Naive thymus-derived CD4-positive, alpha-beta T cell (primary cell): ENCODE measurements around the gene ZNF227. TPM values are rescaled to one million over a fixed set of nuclear protein-coding genes. Genes with fewer than 3 reads are reported as not detected.
"Not testable (repeated sequence)": the region's sequence is repeated elsewhere in the genome, so short reads cannot be mapped to it uniquely, and the experiment has no call there.

ENCODE experiments used
- ATAC-seq: fragments of 150-1000 bp; cut with Tn5 transposase; 2 replicates; pipeline ENCODE4 v1.10.0; 2021; ENCODE audit warnings: mild to moderate bottlenecking, moderate library complexity
- CTCF ChIA-PET: fragments of 350-600 bp; sonication (Branson Sonifier 250); formaldehyde crosslinking; loops from one replicate; lab custom pipeline; 2021; ENCODE audit warnings: antibody characterized with exemption; lab: Charles Lee
- POLR2A ChIA-PET: fragments of 350-600 bp; sonication (Branson Sonifier 250); formaldehyde crosslinking; loops from one replicate; lab custom pipeline; 2021; ENCODE audit warnings: antibody characterized with exemption, inconsistent platforms; lab: Charles Lee
- DNase-seq, 9 donors: peaks; one replicate each; pipeline versions ENCODE4 v3.0.0 to v3.0.0-alpha.2; 2020 to 2022; ENCODE audit warnings: mixed read lengths in 1 of 9
- H3K27ac ChIP-seq: one replicate; pipeline ENCODE4 v1.7.0; 2013; ENCODE audit warnings: mild to moderate bottlenecking, low read depth, low read length, moderate library complexity
- H3K27me3 ChIP-seq, 2 donors: one replicate each; pipeline ENCODE4 v1.7.0; 2013; ENCODE audit warnings: low read length in 2 of 2, mild to moderate bottlenecking in 2 of 2, moderate library complexity in 2 of 2; ENCODE audit not compliant: control insufficient read depth in 2 of 2, insufficient read depth in 2 of 2
- H3K36me3 ChIP-seq, 3 experiments: 1 replicate in 2 of 3; 2 replicates in 1 of 3; pipeline ENCODE4 v1.7.0; 2013; ENCODE audit warnings: low read length in 3 of 3, mild to moderate bottlenecking in 3 of 3, moderate library complexity in 1 of 3; ENCODE audit not compliant: insufficient read depth in 3 of 3, control insufficient read depth in 2 of 3
- H3K4me1 ChIP-seq, 2 donors: one replicate each; pipeline ENCODE4 v1.7.0; 2013; ENCODE audit warnings: low read length in 2 of 2, mild to moderate bottlenecking in 2 of 2, moderate library complexity in 1 of 2; ENCODE audit not compliant: control insufficient read depth in 2 of 2, insufficient read depth in 2 of 2
- H3K4me3 ChIP-seq: 2 replicates; pipeline ENCODE4 v1.7.0; 2013; ENCODE audit warnings: mild to moderate bottlenecking, low read length
- H3K9me3 ChIP-seq, 3 experiments: 1 replicate in 2 of 3; 2 replicates in 1 of 3; pipeline ENCODE4 v1.7.0; 2013; ENCODE audit warnings: low read length in 3 of 3; ENCODE audit not compliant: control insufficient read depth in 2 of 3
- H3K27ac Mint-ChIP-seq, 9 donors: one replicate each; pipeline ENCODE4 v1.8.0; 2020 to 2022; ENCODE audit warnings: mixed read lengths in 9 of 9, mild to moderate bottlenecking in 8 of 9, moderate library complexity in 5 of 9, inconsistent platforms in 2 of 9
- H3K27me3 Mint-ChIP-seq, 5 donors: one replicate each; pipeline ENCODE4 v1.8.0; 2021 to 2022; ENCODE audit warnings: mixed read lengths in 5 of 5, mild to moderate bottlenecking in 1 of 5
- H3K36me3 Mint-ChIP-seq, 5 donors: one replicate each; pipeline ENCODE4 v1.8.0; 2020 to 2022; ENCODE audit warnings: mixed read lengths in 5 of 5, mild to moderate bottlenecking in 3 of 5, inconsistent platforms in 1 of 5
- H3K4me1 Mint-ChIP-seq, 7 donors: one replicate each; pipeline ENCODE4 v1.8.0; 2020 to 2022; ENCODE audit warnings: mixed read lengths in 7 of 7, mild to moderate bottlenecking in 3 of 7, inconsistent platforms in 1 of 7
- H3K4me3 Mint-ChIP-seq, 10 donors: one replicate each; pipeline ENCODE4 v1.8.0; 2020 to 2022; ENCODE audit warnings: mild to moderate bottlenecking in 10 of 10, mixed read lengths in 10 of 10, moderate library complexity in 6 of 10, inconsistent platforms in 2 of 10
- H3K9me3 Mint-ChIP-seq, 11 donors: one replicate each; pipeline ENCODE4 v1.8.0; 2020 to 2022; ENCODE audit warnings: mixed read lengths in 11 of 11, mild to moderate bottlenecking in 4 of 11, inconsistent platforms in 1 of 11, moderate library complexity in 1 of 11
- intact Hi-C, 2 donors: fragments of 100-400 bp; cut with micrococcal nuclease; formaldehyde crosslinking; loops; one replicate each; pipeline ENCODE4 v1.15.1; 2023
- polyA plus RNA-seq, 2 donors: library from polyadenylated mRNA; unstranded; fragments of 300-500 nt; fragmentation: Illumina TruSeq; gene quantifications; one replicate each; pipeline ENCODE4 v1.2.3, GENCODE V29; 2021
- total RNA-seq, 6 experiments: library from RNA in 5 of 6; stranded (reverse) in 5 of 6; gene quantifications; 1 replicate in 5 of 6; 2 replicates in 1 of 6; pipeline ENCODE4 v1.2.3 and lab custom pipeline; 2021 to 2026

Gene ZNF227
- 10 to 100 TPM; 18.3 to 51.5 (median 30.0) TPM for total RNA-seq
- 10 to 100 TPM; 17.9 to 20.4 TPM for polyA plus RNA-seq
- 27.1 reads per million, percentile 57 among the genes with 10 or more reads in this experiment for total RNA-seq (lab: John Stamatoyannopoulos, UW)

GRCh38 chr19:44212250-44212865 is at the start of gene ZNF227:
Gene ZNF227, plus strand, starts transcription at chr19:44212532. Its CDS starts 5,261 bp downstream, at chr19:44217793.
- peaks cover 19 to 45% (median 31%) of the 10 kb centered on the region in 7 donors for H3K4me1 Mint-ChIP-seq
- CTCF ChIA-PET, result interaction anchor here (1.5 kb wide), 1 partner anchor 47 kb away, joined by 8 read pairs; the partner anchor contains the start of gene ZNF226
- POLR2A ChIA-PET, result interaction anchor here (0.9 to 1.5 kb wide), 5 partner anchors 46 to 117 kb away, joined by 3 to 8 read pairs (median 4); partner anchors contain the start of genes ZNF226 and ZNF235
- H3K4me3 Mint-ChIP-seq, result peak within 1 kb of the TSS; percentile 85 to 100 (median 96)
- peaks cover 0 to 4% (median 0%) of the 10 kb centered on the region in 5 donors for H3K27me3 Mint-ChIP-seq
- peaks cover 0 to 39% (median 13%) of the 10 kb centered on the region in 11 donors for H3K9me3 Mint-ChIP-seq
- Histone ChIP-seq H3K9me3 (no peaks in the 10 kb centered on the region), H3K36me3 (peaks cover 0 to 20% (median 0%) of the 10 kb centered on the region in 3 experiments), H3K4me3 (peak within 1 kb of the TSS; percentile 98), H3K4me1 (peaks cover 0 to 15% of the 10 kb centered on the region in 2 donors), H3K27me3 (no peaks in the 10 kb centered on the region), H3K27ac (peak within 1 kb of the TSS; percentile 81)
- intact Hi-C loops, result loop anchor here (1.0 to 2.0 kb wide), 9 partner anchors 92 to 288 kb away; partner anchors contain the start of genes ZNF180 (in 2 of the 2), ZNF225 (in 2 of the 2), ZNF235 (in 2 of the 2) and ZNF224 (in 1 of the 2)
- peaks cover 12 to 38% (median 25%) of the 10 kb centered on the region in 5 donors for H3K36me3 Mint-ChIP-seq
- peak within 1 kb of the TSS; percentile 82 to 97 (median 92) for H3K27ac Mint-ChIP-seq
- ATAC-seq (peak; percentile 98), DNase-seq (peak; percentile 47 to 80 (median 75))

GRCh38 chr19:44163789-44164188 is 48.5 kb upstream of the ZNF227 start:
- POLR2A ChIA-PET, result interaction anchor here (1.1 to 2.9 kb wide), 4 partner anchors 22 to 49 kb away, joined by 6 to 12 read pairs (median 8); partner anchors contain the start of genes ZNF227 and ZNF234
- ATAC-seq (no peak), DNase-seq (no peak)
- CTCF ChIA-PET, result interaction anchor here (0.6 kb wide), 1 partner anchor 211 kb away, joined by 4 read pairs; no protein-coding TSS in a partner anchor
- peaks cover 3 to 94% (median 55%) of the 10 kb centered on the region in 11 donors for H3K9me3 Mint-ChIP-seq
- Histone ChIP-seq H3K9me3 (peaks cover 0 to 40% (median 10%) of the 10 kb centered on the region in 3 experiments), H3K4me3 (no peak overlapping the region), H3K4me1 (peaks cover 6 to 9% of the 10 kb centered on the region in 2 donors), H3K27me3 (no peaks in the 10 kb centered on the region), H3K27ac (no peak overlapping the region), H3K36me3 (peaks cover 0 to 27% (median 5%) of the 10 kb centered on the region in 3 experiments)
- peaks cover 12 to 48% (median 35%) of the 10 kb centered on the region in 5 donors for H3K36me3 Mint-ChIP-seq
- no peak overlapping the region for H3K27ac Mint-ChIP-seq
- peak overlapping the region in 2 of 10 donors; percentile 97 to 99 for H3K4me3 Mint-ChIP-seq
- no peaks in the 10 kb centered on the region for H3K27me3 Mint-ChIP-seq
- intact Hi-C loops, result loop anchor here (1.0 to 10.0 kb wide), 5 partner anchors 22 to 141 kb away; partner anchors contain the start of genes ZNF234 (in 2 of the 2), ZNF225 (in 1 of the 2), ZNF235 (in 1 of the 2) and ZNF284 (in 1 of the 2)
- H3K4me1 Mint-ChIP-seq, result peaks cover 10 to 40% (median 39%) of the 10 kb centered on the region in 7 donors

GRCh38 chr19:44164327-44164672 is 48.0 kb upstream of the ZNF227 start:
- POLR2A ChIA-PET, result interaction anchor here (1.1 to 2.9 kb wide), 6 partner anchors 22 to 229 kb away, joined by 3 to 12 read pairs (median 8); partner anchors contain the start of genes ZNF227, ZNF234, ZNF235 and ZNF45
- H3K27ac ChIP-seq, result peak overlapping the region; percentile 78
- intact Hi-C loops, result loop anchor here (1.0 to 10.0 kb wide), 5 partner anchors 23 to 141 kb away; partner anchors contain the start of genes ZNF234 (in 2 of the 2), ZNF225 (in 1 of the 2), ZNF235 (in 1 of the 2) and ZNF284 (in 1 of the 2)
- no peak for DNase-seq
- ATAC-seq, result no peak
- CTCF ChIA-PET, result no interaction called here
- H3K27me3 ChIP-seq, result no peaks in the 10 kb centered on the region
- Mint-ChIP-seq H3K4me3 (peak overlapping the region; percentile 97 to 99 (median 98)), H3K27me3 (no peaks in the 10 kb centered on the region), H3K9me3 (peaks cover 3 to 94% (median 58%) of the 10 kb centered on the region in 11 donors), H3K27ac (peak overlapping the region in 8 of 9 donors; percentile 84 to 99 (median 98)), H3K36me3 (peaks cover 12 to 53% (median 38%) of the 10 kb centered on the region in 5 donors), H3K4me1 (peaks cover 10 to 40% (median 40%) of the 10 kb centered on the region in 7 donors)
- H3K4me3 ChIP-seq, result peak overlapping the region; percentile 87
- peaks cover 0 to 40% (median 10%) of the 10 kb centered on the region in 3 experiments for H3K9me3 ChIP-seq
- H3K4me1 ChIP-seq, result peaks cover 6 to 9% of the 10 kb centered on the region in 2 donors
- H3K36me3 ChIP-seq, result peaks cover 4 to 32% (median 5%) of the 10 kb centered on the region in 3 experiments

- Mint-ChIP-seq H3K27me3 (no peaks in the 10 kb centered on the region), H3K4me1 (peaks cover 10 to 40% (median 40%) of the 10 kb centered on the region in 7 donors), H3K4me3 (peak within 1 kb of the TSS; percentile 97 to 99 (median 98)), H3K27ac (peak within 1 kb of the TSS; percentile 84 to 99 (median 97)), H3K9me3 (peaks cover 3 to 95% (median 58%) of the 10 kb centered on the region in 11 donors), H3K36me3 (peaks cover 12 to 59% (median 44%) of the 10 kb centered on the region in 5 donors)
- H3K27ac ChIP-seq, result peak within 1 kb of the TSS; percentile 78
- no peaks in the 10 kb centered on the region for H3K27me3 ChIP-seq
- peaks cover 9 to 38% (median 10%) of the 10 kb centered on the region in 3 experiments for H3K36me3 ChIP-seq
- DNase-seq (peak; percentile 24 to 83 (median 75)), ATAC-seq (peak; percentile 97)
- intact Hi-C loops, result loop anchor here (1.0 to 10.0 kb wide), 10 partner anchors 24 to 335 kb away; partner anchors contain the start of genes ZNF224 (in 2 of the 2), ZNF225 (in 2 of the 2), ZNF230 (in 2 of the 2) and ZNF234 (in 2 of the 2)
- CTCF ChIA-PET, result interaction anchor here (0.9 to 1.3 kb wide), 3 partner anchors 48 to 335 kb away, joined by 3 to 8 read pairs (median 3); partner anchors contain the start of gene ZNF227
- H3K4me3 ChIP-seq, result peak within 1 kb of the TSS; percentile 87
- H3K4me1 ChIP-seq, result peaks cover 6 to 9% of the 10 kb centered on the region in 2 donors
- POLR2A ChIA-PET, result interaction anchor here (0.6 to 2.9 kb wide), 10 partner anchors 11 to 335 kb away, joined by 3 to 12 read pairs (median 6); partner anchors contain the start of genes ZNF180, ZNF227, ZNF234 and ZNF235
- peaks cover 0 to 46% (median 10%) of the 10 kb centered on the region in 3 experiments for H3K9me3 ChIP-seq
These were observed 47.4 kb upstream of the ZNF227 start, which contains the start of gene ZNF226 for GRCh38 chr19:44164673-44165512. Gene ZNF226, plus strand, starts transcription at chr19:44165100. Its CDS starts 4,981 bp downstream, at chr19:44170081.

- H3K4me3 Mint-ChIP-seq, H3K27ac Mint-ChIP-seq, POLR2A ChIA-PET, DNase-seq, H3K4me3 ChIP-seq, intact Hi-C loops, ATAC-seq, H3K4me1 ChIP-seq, H3K27ac ChIP-seq, H3K27me3 ChIP-seq, CTCF ChIA-PET, H3K27me3 Mint-ChIP-seq: not testable (repeated sequence)
- peaks cover 8 to 26% (median 24%) of the 10 kb centered on the region in 7 donors for H3K4me1 Mint-ChIP-seq
- H3K9me3 Mint-ChIP-seq, result peaks cover 0 to 93% (median 65%) of the 10 kb centered on the region in 11 donors
- peaks cover 49 to 88% (median 87%) of the 10 kb centered on the region in 5 donors for H3K36me3 Mint-ChIP-seq
- H3K9me3 ChIP-seq, result peaks cover 0 to 68% (median 21%) of the 10 kb centered on the region in 3 experiments
- H3K36me3 ChIP-seq, result peaks cover 49 to 90% (median 58%) of the 10 kb centered on the region in 3 experiments
These were observed 41.7 kb upstream of the ZNF227 start for GRCh38 chr19:44170660-44171059.
